ENCODE data around the gene BRME1. TPM values are rescaled to one million over a fixed set of nuclear protein-coding genes. Genes with fewer than 3 reads are reported as not detected.
A peak's percentile ranks its signal among the peaks of the same experiment; 100 is the strongest.

BRME1 gene
- total RNA-seq, 1 experiment from 2014 or later: 6.7 TPM

DNA sequence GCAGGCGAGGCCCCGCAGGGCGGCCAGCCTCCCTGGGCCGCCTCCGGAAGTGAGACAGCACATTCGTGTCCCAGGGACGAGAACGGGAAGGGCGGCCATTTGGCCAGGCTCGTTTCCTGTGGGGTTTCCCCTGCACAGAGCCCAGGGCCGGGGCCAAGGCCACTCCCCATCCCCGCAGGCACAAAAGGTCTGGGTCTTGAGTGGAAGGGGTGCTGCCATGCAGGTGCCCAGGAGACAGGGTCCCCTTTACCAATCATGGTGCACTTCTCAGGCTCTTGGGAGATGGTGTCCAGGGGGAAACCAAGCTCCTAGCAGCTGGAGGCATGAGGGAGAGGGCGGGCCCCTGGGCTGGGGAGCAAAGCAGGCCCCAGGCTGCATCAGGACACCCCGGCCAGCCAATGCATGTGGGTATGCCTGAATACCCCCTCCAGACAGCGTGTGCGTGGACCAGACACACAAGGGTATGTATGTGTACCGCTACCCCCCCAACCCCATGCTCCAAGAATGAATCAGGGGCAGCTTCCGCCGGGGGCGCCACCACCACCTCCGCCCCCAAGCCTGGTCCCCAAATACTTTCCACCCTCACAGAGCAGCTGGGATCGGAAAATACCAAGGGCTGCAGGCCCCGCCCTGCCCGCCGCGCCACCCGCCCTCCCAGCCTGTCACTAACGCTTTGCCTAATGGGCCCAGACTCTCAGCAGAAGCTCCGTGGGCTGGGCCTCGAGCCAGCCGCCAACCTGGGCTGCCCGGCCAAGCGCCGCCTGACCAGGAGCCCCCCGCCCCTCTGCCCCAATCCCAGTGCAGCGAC is 66.6 kb downstream of the BRME1 start:
- no peak overlapping the region for H3K4me2 ChIP-seq (ENCODE audit: insufficient read depth, insufficient read length, low read length)
- H2BK15ac ChIP-seq (ENCODE audit: low read depth, low read length): no peak overlapping the region; the same call in 1 of the 2 replicates
- H3K79me1 ChIP-seq (ENCODE audit: insufficient read depth, low read depth, low read length, poor library complexity, severe bottlenecking): no peaks in the 10 kb centered on the region
- no peak overlapping the region for H3K56ac ChIP-seq (ENCODE audit: insufficient read length, low read depth, low read length)
- no peak overlapping the region for H3K4me3 Mint-ChIP-seq
- H3K27me3 ChIP-seq (ENCODE audit: insufficient read depth, low read length): no peaks in the 10 kb centered on the region
- no peak overlapping the region for H2BK120ac ChIP-seq (ENCODE audit: low read depth, low read length, poor library complexity, severe bottlenecking)
- H4K20me1 ChIP-seq (ENCODE audit: control insufficient read depth, insufficient read depth, insufficient read length): no peaks in the 10 kb centered on the region
- no peaks in the 10 kb centered on the region; the same call in 1 of the 2 replicates for H3K79me2 ChIP-seq (ENCODE audit: insufficient read depth, low read length)
- no peaks in the 10 kb centered on the region; the same call in 1 of the 2 replicates for H3K4me1 ChIP-seq (ENCODE audit: insufficient read depth, low read length)
- peak overlapping the region; percentile 0 for H4K91ac ChIP-seq (ENCODE audit: insufficient read length, low read depth, low read length)
- H3K27ac ChIP-seq (ENCODE audit: insufficient read length, low read depth, low read length): no peak overlapping the region
- H2AK5ac ChIP-seq (ENCODE audit: insufficient read length, low read length): no peak overlapping the region
- H3K27me3 Mint-ChIP-seq (ENCODE audit: low read depth): no peaks in the 10 kb centered on the region
- H3K18ac ChIP-seq (ENCODE audit: insufficient read length, low read depth, low read length): no peak overlapping the region
- H3K9me3 Mint-ChIP-seq: no peaks in the 10 kb centered on the region
- no peak overlapping the region for H3K23ac ChIP-seq (ENCODE audit: insufficient read length, low read depth, low read length)
- H4K5ac ChIP-seq (ENCODE audit: insufficient read length, low read depth, low read length): no peak overlapping the region
- no peak overlapping the region for H3K9ac ChIP-seq (ENCODE audit: extremely low read depth, insufficient read length, low read length)
- peaks cover 11 to 29% of the 10 kb centered on the region in 2 experiments for H3K4me1 Mint-ChIP-seq
- WGBS (ENCODE audit: extremely low coverage, insufficient read length, low lambda C conversion rate): no CpG with 5 or more reads among the region's 36 CpGs
- TF ChIP-seq, protein P1, sequence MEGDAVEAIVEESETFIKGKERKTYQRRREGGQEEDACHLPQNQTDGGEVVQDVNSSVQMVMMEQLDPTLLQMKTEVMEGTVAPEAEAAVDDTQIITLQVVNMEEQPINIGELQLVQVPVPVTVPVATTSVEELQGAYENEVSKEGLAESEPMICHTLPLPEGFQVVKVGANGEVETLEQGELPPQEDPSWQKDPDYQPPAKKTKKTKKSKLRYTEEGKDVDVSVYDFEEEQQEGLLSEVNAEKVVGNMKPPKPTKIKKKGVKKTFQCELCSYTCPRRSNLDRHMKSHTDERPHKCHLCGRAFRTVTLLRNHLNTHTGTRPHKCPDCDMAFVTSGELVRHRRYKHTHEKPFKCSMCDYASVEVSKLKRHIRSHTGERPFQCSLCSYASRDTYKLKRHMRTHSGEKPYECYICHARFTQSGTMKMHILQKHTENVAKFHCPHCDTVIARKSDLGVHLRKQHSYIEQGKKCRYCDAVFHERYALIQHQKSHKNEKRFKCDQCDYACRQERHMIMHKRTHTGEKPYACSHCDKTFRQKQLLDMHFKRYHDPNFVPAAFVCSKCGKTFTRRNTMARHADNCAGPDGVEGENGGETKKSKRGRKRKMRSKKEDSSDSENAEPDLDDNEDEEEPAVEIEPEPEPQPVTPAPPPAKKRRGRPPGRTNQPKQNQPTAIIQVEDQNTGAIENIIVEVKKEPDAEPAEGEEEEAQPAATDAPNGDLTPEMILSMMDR (conservative IDR thresholded peaks at IDR 0.05): 0 out of 3 replicates have a peak, but pooled peaks have one; percentile 20
- no peak overlapping the region for H3K4ac ChIP-seq (ENCODE audit: low read depth, low read length)
- no peak overlapping the region for H4K8ac ChIP-seq (replicated peaks; ENCODE audit: insufficient read length, low read depth, low read length)
- DNase-seq: peak; percentile 81
- no peak overlapping the region for H2AFZ ChIP-seq (ENCODE audit: low read length)
- no peak overlapping the region for H2BK20ac ChIP-seq (ENCODE audit: low read depth, low read length, poor library complexity, severe bottlenecking)
- H2BK5ac ChIP-seq (ENCODE audit: insufficient read length, low read length): no peak overlapping the region
- H3T11ph ChIP-seq (ENCODE audit: low read length): no peak overlapping the region
- no peaks in the 10 kb centered on the region for H3K9me3 ChIP-seq (ENCODE audit: control insufficient read depth, low read depth, low read length)
- no peak overlapping the region for H2BK12ac ChIP-seq (ENCODE audit: insufficient read length, low read depth, low read length)
- H3K36me3 Mint-ChIP-seq (ENCODE audit: insufficient read depth in 1 of 3, low read depth in 3 of 3): no peaks in the 10 kb centered on the region
- peaks cover 8% of the 10 kb centered on the region for H3K23me2 ChIP-seq (ENCODE audit: insufficient read length, low read depth, low read length, poor library complexity, severe bottlenecking)
- no peak overlapping the region; the same call in 1 of the 2 replicates for H3K14ac ChIP-seq (ENCODE audit: insufficient read depth, low read length)
- H3K27ac Mint-ChIP-seq: peak overlapping the region in 1 of 3 experiments; percentile 55; a peak in 1 of 7 replicates
